Coronary artery (tissue), 2 donors: ENCODE measurements around the gene TNRC18.
"Not testable (repeated sequence)": the region's sequence is repeated elsewhere in the genome, so short reads cannot be mapped to it uniquely, and the experiment has no call there.

Experiments used
- DNase-seq: peaks from one replicate; pipeline ENCODE4 v3.0.0-alpha.2; 2017; ENCODE audit warnings: low spot score
- H3K27ac ChIP-seq, 2 donors: fragments of 200-600 bp; sonication (generic); one replicate each; pipeline ENCODE4 v1.5.1; 2016 to 2019
- H3K4me3 ChIP-seq: fragments of 200-600 bp; sonication (generic); 2 replicates; pipeline ENCODE4 v1.5.1; 2016; ENCODE audit warnings: mild to moderate bottlenecking, moderate library complexity
- TF ChIP-seq, protein P1 (sequence below): fragments of 200-600 bp; sonication (generic); IDR thresholded peaks from one replicate; pipeline ENCODE4 v1.5.1; 2019; ENCODE audit warnings: antibody characterized with exemption

TNRC18 gene

DNA sequence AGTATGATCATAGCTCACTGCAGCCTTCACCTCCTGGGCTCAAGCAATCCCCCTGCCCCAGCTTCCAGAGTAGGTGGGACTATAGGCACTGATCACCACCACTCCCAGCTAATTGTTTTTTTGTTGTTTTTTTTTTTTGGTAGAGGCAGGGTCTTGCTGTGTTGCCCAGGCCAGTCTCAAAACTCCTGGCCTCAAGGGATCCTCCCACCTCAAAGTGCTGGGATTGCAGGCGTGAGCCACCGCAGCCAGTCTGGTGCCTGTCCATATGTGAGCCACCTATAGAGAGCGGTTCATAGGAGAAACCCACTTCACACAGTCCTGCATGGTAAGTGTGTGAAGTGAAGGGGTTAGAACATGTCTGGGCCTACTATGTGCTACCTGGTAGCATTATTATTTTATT is 93.3 kb downstream of the TNRC18 start:
- Histone ChIP-seq H3K4me3 (no peak overlapping the region), H3K27ac (no peak overlapping the region)
- no peak for DNase-seq
- TF ChIP-seq, protein P1, sequence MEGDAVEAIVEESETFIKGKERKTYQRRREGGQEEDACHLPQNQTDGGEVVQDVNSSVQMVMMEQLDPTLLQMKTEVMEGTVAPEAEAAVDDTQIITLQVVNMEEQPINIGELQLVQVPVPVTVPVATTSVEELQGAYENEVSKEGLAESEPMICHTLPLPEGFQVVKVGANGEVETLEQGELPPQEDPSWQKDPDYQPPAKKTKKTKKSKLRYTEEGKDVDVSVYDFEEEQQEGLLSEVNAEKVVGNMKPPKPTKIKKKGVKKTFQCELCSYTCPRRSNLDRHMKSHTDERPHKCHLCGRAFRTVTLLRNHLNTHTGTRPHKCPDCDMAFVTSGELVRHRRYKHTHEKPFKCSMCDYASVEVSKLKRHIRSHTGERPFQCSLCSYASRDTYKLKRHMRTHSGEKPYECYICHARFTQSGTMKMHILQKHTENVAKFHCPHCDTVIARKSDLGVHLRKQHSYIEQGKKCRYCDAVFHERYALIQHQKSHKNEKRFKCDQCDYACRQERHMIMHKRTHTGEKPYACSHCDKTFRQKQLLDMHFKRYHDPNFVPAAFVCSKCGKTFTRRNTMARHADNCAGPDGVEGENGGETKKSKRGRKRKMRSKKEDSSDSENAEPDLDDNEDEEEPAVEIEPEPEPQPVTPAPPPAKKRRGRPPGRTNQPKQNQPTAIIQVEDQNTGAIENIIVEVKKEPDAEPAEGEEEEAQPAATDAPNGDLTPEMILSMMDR = no peak

DNA sequence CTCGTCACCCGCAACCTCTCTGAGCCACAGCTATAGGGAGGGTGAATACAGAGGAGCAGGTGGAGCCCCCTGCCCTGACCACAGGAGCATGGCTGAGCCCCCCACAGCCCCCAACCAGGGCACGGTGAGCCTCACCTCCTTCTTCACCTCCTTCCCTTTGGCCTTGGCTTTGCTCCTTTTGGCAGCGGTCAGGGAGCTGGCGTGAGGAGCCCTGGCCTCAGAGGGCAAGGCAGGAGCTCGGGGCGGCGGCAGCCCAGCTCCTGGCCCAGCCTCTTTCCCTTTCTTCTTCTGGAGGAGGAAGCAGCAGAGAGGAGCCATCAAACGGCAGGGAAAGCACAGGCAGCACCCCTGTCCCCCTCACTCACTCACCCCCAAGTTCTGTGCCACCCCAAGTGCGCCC is 98.7 kb downstream of the TNRC18 start:
- H3K27ac ChIP-seq = no peak overlapping the region
- DNase-seq = no peak
- H3K4me3 ChIP-seq = no peak overlapping the region
- TF ChIP-seq, protein P1 = no peak

DNA sequence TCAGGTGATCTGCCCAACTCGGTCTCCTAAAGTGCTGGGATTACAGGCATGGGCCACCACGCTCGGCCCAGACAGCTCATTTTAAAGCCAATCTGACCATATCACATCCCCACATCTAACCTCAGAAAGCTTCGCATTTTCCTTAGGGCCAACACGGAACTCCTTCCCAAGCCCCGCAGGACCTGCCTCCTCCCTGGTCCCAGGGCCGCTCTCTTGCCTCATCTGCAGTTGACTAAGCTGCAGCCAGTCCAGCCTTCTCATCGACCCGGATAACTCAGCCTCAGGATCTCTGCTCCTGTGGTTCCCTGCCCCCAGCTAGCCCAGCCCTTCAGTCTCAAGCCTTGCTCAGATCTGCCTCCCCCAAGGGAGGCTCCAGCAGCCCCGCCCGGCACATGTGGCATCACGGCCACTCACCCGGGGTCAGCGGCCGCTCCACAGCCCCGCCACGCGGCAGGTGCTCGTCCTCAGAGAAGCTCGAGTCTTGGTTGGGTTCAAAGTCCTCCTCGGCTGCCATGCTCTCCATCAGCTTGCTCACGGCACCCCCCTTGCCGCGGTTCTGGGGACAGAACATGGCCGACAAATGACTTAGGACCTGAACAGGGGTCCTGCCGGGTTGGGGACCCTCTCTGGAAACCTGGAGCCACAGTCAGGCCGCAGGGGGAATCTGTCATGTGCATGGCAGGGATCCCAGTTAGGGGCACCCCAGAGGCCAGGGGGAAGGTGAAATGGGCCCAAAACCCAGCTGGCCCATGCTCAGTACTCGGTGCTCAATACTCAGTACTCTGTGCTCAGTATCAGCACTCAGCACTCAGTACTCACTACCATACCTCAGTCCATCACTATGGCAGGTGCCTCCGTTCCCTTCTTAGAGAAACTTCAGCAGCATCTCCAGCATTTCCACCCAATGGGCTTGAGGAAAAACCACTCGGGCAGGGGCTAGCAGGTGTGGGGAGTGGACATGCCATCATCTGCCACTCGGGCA is 99.5 kb downstream of the TNRC18 start:
- H3K4me3 ChIP-seq, DNase-seq, H3K27ac ChIP-seq: not testable (repeated sequence)

DNA sequence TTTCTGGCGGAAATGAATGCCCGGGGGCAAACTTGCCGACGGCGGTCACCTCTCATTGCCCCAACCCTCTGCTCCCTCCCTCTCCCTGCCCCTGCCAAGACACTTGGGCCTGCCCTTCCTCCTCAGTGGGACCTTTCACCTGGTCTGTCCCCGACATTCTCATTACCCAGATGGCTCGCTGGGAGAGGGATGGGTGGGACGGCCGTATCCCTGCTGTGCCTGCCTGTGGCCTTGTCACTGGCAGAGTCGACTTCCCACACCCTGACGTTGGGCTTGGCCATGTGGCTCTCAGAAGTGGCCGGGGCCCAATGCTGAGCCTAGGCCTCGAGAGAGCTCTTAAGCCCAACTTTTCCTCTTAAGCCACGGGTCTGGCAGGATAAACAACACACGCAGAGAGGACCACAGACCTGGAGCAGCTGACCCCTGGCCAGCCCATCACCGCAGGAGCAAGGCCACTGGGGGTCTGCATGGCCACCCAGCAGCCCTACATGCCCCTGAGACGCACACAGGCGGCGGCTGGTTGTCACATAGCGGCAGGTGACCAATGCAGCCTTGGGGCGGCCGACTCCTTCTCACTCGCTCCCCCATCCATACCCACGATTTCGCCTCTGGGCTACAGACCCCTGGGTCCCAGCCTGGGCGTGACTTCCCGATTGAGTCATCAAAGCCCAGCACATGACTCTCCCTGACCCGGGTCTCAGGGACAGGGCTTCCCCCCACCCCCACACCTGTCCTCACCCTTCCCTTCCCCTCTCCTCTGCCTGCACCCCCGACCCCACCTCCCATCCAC is 100.8 kb downstream of the TNRC18 start:
- Histone ChIP-seq H3K27ac (no peak overlapping the region), H3K4me3 (no peak overlapping the region)
- TF ChIP-seq, protein P1 = no peak
- no peak for DNase-seq

DNA sequence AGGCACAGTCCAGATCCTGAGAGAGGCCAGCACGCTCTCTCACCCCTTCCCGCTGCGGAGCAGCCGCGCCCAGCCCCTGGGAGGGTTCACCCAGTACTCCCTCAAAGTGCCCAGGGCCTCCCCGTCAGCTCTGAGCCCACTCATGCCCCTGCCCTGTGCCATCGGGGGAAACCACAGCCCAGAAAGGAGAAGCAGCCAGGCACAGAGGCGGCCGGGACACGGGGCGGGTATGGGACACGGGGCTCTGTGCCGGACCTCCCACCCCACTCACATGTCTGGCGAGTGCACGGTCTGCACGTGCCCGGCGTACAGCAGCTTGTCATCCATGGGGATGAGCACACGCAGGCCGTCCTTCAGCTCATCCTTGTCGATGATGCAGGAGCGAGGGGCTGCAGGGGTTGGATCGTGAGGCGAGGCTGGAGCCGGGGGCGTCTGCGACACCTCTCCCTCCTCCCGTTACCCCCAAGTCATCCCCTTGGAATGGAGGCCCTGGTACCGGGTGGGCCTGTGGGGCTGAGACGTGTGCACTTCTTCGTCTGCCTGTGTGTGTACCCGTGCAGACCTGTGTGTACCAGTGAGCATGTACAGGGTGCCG is 102.7 kb downstream of the TNRC18 start:
- Histone ChIP-seq H3K4me3 (no peak overlapping the region), H3K27ac (no peak overlapping the region)
- TF ChIP-seq, protein P1 = no peak
- DNase-seq = no peak

DNA sequence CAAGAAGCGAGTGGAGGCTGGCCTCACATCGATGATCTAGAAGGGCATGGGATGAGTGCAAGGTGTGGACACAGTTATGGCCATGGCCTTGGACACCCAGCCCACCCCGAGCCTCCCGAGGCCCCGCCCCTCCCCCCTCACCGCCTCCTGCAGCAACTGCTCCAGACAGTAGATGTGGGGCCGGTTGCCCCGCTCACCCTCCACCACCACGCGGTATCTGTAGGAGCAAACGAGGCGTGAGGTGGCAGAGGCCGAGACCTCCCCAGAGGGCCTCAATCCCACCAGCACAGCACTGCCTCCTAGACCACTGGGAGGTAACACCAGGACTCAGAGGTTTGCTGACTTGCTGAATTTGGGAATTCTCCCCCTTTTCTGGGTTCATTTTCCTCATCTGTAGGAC is 103.2 kb downstream of the TNRC18 start:
- DNase-seq = no peak
- TF ChIP-seq, protein P1 = no peak
- Histone ChIP-seq H3K27ac (no peak overlapping the region), H3K4me3 (no peak overlapping the region)

DNA sequence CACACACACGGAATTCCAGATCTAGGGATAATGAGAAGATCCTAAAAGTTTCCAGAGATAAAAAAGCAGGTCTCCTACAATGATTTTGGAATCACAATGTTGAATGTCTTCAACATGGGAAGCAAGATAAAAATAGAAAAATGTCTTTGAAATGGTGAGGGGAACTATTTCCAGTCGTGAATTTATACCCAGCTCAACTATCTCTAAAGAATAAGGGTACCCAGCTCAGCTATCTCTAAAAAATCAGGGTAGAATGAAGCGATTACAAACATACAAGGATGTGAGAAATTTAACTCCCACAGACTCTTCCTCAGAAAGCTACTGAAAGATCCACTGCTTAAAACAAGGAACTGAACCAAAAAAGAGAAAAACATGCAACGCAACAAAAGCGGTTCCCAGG is 105.0 kb downstream of the TNRC18 start:
- not testable (repeated sequence) for H3K4me3 ChIP-seq, DNase-seq, H3K27ac ChIP-seq
